HepG2 (cell line): ENCODE results near the gene URGCP. TPM values are rescaled to one million over a fixed set of nuclear protein-coding genes. Genes with fewer than 3 reads are reported as not detected.

Experiments
- CREB3 ChIP-seq: sonication (generic); formaldehyde crosslinking; IDR thresholded peaks from 2 replicates; pipeline ENCODE4 v1.5.0; 2020; ENCODE audit warnings: missing genetic modification reagents
- HCFC1 ChIP-seq: fragments of 150-350 bp; IDR thresholded peaks from 2 replicates; pipeline ENCODE4 v1.6.1; 2014; ENCODE audit warnings: low read depth, low read length
- HDAC1 ChIP-seq: sonication (generic); formaldehyde crosslinking; IDR thresholded peaks from 2 replicates; pipeline ENCODE4 v1.5.1; 2020; ENCODE audit warnings: mild to moderate bottlenecking, missing genetic modification reagents
- KDM1A ChIP-seq: IDR thresholded peaks from 2 replicates; pipeline ENCODE4 v1.6.1; 2016; ENCODE audit warnings: missing compliant biosample characterization
- MIXL1 ChIP-seq: IDR thresholded peaks from 2 replicates; pipeline ENCODE4 v1.6.1; 2016
- NFKB2 ChIP-seq: sonication (generic); formaldehyde crosslinking; IDR thresholded peaks from 2 replicates; pipeline ENCODE4 v1.4.0; 2020; ENCODE audit warnings: missing genetic modification reagents, borderline replicate concordance
- NR2C2 ChIP-seq: sonication (generic); formaldehyde crosslinking; IDR thresholded peaks from 2 replicates; pipeline ENCODE4 v1.4.0; 2020; ENCODE audit warnings: missing genetic modification reagents, mild to moderate bottlenecking, moderate library complexity, borderline replicate concordance
- POGZ ChIP-seq: sonication (generic); formaldehyde crosslinking; IDR thresholded peaks from 2 replicates; pipeline ENCODE4 v1.4.0; 2020; ENCODE audit warnings: mild to moderate bottlenecking, missing genetic modification reagents
- PTBP1 ChIP-seq: fragments of 200-400 bp; formaldehyde crosslinking; IDR thresholded peaks from 2 replicates; pipeline ENCODE4 v1.6.1; 2018; ENCODE audit warnings: low read length, low read depth; ENCODE audit not compliant: poor library complexity, severe bottlenecking
- REL ChIP-seq: sonication (generic); formaldehyde crosslinking; conservative IDR thresholded peaks from 2 replicates; pipeline ENCODE4 v1.8.0; 2022; ENCODE audit warnings: mild to moderate bottlenecking, missing genetic modification reagents, moderate library complexity
- SIN3B ChIP-seq: fragments of 150-350 bp; IDR thresholded peaks from 2 replicates; pipeline ENCODE4 v1.6.1; 2014; ENCODE audit warnings: low read length
- TARDBP ChIP-seq: sonication (generic); formaldehyde crosslinking; IDR thresholded peaks from 2 replicates; pipeline ENCODE4 v1.8.0; 2022; ENCODE audit warnings: mild to moderate bottlenecking, missing genetic modification reagents
- ZFP90 ChIP-seq: sonication (generic); formaldehyde crosslinking; IDR thresholded peaks from 2 replicates; pipeline ENCODE4 v1.8.0; 2022; ENCODE audit warnings: missing genetic modification reagents, mild to moderate bottlenecking, inconsistent platforms, borderline replicate concordance
- ZIK1 ChIP-seq: sonication (generic); formaldehyde crosslinking; IDR thresholded peaks from 2 replicates; pipeline ENCODE4 v1.5.0; 2020; ENCODE audit warnings: mild to moderate bottlenecking, low read depth, missing genetic modification reagents, borderline replicate concordance
- ZNF180 ChIP-seq: sonication (generic); formaldehyde crosslinking; IDR thresholded peaks from 2 replicates; pipeline ENCODE4 v1.4.0; 2020; ENCODE audit warnings: low read depth, missing genetic modification reagents, borderline replicate concordance
- ZNF232 ChIP-seq: sonication (generic); formaldehyde crosslinking; IDR thresholded peaks from 2 replicates; pipeline ENCODE4 v1.4.0; 2020; ENCODE audit warnings: missing genetic modification reagents, borderline replicate concordance
- ZNF619 ChIP-seq: sonication (generic); formaldehyde crosslinking; IDR thresholded peaks from 2 replicates; pipeline ENCODE4 v1.4.0; 2020; ENCODE audit warnings: mild to moderate bottlenecking, missing genetic modification reagents
- ZNF841 ChIP-seq: sonication (generic); formaldehyde crosslinking; IDR thresholded peaks from 2 replicates; pipeline ENCODE4 v1.8.1; 2023; ENCODE audit warnings: missing genetic modification reagents, borderline replicate concordance
- ZSCAN5A ChIP-seq: sonication (generic); formaldehyde crosslinking; IDR thresholded peaks from 2 replicates; pipeline ENCODE4 v1.8.0; 2022; ENCODE audit warnings: mild to moderate bottlenecking, missing genetic modification reagents, borderline replicate concordance
- polyA plus RNA-seq, 8 experiments: library from polyadenylated mRNA; depleted of rRNA in 3 of 8; stranded (reverse) in 7 of 8; unstranded in 1 of 8; fragments of >200 nt; fragmentation: Illumina TruSeq in 4 of 8; extraction: Trizol in 4 of 8; gene quantifications; 2 replicates each; pipeline versions ENCODE4 v1.2.1 to v1.2.3, GENCODE V29; 2011 to 2016; ENCODE audit warnings: low read depth in 4 of 8, missing spikeins in 1 of 8, mixed read lengths in 1 of 8; ENCODE audit not compliant: insufficient read depth in 1 of 8
- total RNA-seq, 5 experiments: library from RNA; depleted of rRNA; stranded (reverse); fragments of >200 nt; fragmentation: Illumina TruSeq; extraction: Trizol; gene quantifications; 2 replicates each; pipeline ENCODE4 v1.2.3, GENCODE V29; 2016; ENCODE audit warnings: low read depth in 1 of 5
- TF ChIP-seq, protein P1 (sequence below): IDR thresholded peaks from 2 replicates; pipeline ENCODE4 v1.6.1; 2016; ENCODE audit warnings: low read depth, borderline replicate concordance
- TF ChIP-seq, protein P2 (sequence below): sonication (generic); formaldehyde crosslinking; IDR thresholded peaks from 2 replicates; pipeline ENCODE4 v1.5.1; 2020; ENCODE audit warnings: mild to moderate bottlenecking, missing genetic modification reagents, moderate library complexity
- TF ChIP-seq, protein P3 (sequence below): conservative IDR thresholded peaks from 2 replicates; pipeline ENCODE4 v1.6.1; 2018; ENCODE audit warnings: missing genetic modification reagents
- TF ChIP-seq, protein P4 (sequence below): sonication (generic); formaldehyde crosslinking; IDR thresholded peaks from 2 replicates; pipeline ENCODE4 v1.8.0; 2022; ENCODE audit warnings: mild to moderate bottlenecking, missing genetic modification reagents

Gene URGCP
- total and polyA plus RNA-seq, 2 of the 13 experiments (the other 11 are each of a cell fraction or from before 2014, with no cell fraction given): 22.3 to 25.8 TPM

GRCh38 chr7:43869006-43869866, 37.2 kb downstream of the URGCP start, which contains the start of gene MRPS24 (continued):
- TF ChIP-seq ZNF232 (CRISPR knock-in tag) (no peak), NR2C2 (CRISPR knock-in tag) (no peak), NFKB2 (CRISPR knock-in tag) (no peak; the same call in 1 of the 2 replicates), ZNF841 (no peak), POGZ (CRISPR knock-in tag) (peak; percentile 81), ZNF619 (CRISPR knock-in tag) (no peak), TARDBP (peak; percentile 79), HCFC1 (peak; percentile 38; the same call in 1 of the 2 replicates), CREB3 (no peak), SIN3B (peak; percentile 45; the same call in 1 of the 2 replicates), HDAC1 (CRISPR knock-in tag) (peak; percentile 84), REL (0 out of 2 replicates have a peak, but pooled peaks have one; percentile 65), KDM1A (CRISPR knock-in tag) (no peak), PTBP1 (no peak), ZNF180 (CRISPR knock-in tag) (no peak), MIXL1 (CRISPR knock-in tag) (no peak), ZIK1 (no peak), ZFP90 (CRISPR knock-in tag) (no peak), ZSCAN5A (CRISPR knock-in tag) (peak; percentile 43; the same call in 1 of the 2 replicates)
- TF ChIP-seq, protein P1, sequence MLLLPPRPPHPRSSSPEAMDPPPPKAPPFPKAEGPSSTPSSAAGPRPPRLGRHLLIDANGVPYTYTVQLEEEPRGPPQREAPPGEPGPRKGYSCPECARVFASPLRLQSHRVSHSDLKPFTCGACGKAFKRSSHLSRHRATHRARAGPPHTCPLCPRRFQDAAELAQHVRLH (CRISPR knock-in tag): peak; percentile 63; the same call in 1 of the 2 replicates
- TF ChIP-seq, protein P2, sequence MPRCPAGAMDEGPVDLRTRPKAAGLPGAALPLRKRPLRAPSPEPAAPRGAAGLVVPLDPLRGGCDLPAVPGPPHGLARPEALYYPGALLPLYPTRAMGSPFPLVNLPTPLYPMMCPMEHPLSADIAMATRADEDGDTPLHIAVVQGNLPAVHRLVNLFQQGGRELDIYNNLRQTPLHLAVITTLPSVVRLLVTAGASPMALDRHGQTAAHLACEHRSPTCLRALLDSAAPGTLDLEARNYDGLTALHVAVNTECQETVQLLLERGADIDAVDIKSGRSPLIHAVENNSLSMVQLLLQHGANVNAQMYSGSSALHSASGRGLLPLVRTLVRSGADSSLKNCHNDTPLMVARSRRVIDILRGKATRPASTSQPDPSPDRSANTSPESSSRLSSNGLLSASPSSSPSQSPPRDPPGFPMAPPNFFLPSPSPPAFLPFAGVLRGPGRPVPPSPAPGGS (CRISPR knock-in tag): 0 out of 2 replicates have a peak, but pooled peaks have one; percentile 29
- TF ChIP-seq, protein P3, sequence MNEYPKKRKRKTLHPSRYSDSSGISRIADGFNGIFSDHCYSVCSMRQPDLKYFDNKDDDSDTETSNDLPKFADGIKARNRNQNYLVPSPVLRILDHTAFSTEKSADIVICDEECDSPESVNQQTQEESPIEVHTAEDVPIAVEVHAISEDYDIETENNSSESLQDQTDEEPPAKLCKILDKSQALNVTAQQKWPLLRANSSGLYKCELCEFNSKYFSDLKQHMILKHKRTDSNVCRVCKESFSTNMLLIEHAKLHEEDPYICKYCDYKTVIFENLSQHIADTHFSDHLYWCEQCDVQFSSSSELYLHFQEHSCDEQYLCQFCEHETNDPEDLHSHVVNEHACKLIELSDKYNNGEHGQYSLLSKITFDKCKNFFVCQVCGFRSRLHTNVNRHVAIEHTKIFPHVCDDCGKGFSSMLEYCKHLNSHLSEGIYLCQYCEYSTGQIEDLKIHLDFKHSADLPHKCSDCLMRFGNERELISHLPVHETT (CRISPR knock-in tag): 0 out of 2 replicates have a peak, but pooled peaks have one; percentile 38
- TF ChIP-seq, protein P4, sequence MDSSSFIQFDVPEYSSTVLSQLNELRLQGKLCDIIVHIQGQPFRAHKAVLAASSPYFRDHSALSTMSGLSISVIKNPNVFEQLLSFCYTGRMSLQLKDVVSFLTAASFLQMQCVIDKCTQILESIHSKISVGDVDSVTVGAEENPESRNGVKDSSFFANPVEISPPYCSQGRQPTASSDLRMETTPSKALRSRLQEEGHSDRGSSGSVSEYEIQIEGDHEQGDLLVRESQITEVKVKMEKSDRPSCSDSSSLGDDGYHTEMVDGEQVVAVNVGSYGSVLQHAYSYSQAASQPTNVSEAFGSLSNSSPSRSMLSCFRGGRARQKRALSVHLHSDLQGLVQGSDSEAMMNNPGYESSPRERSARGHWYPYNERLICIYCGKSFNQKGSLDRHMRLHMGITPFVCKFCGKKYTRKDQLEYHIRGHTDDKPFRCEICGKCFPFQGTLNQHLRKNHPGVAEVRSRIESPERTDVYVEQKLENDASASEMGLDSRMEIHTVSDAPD (CRISPR knock-in tag): no peak
